Liver (tissue), 3 donors: ENCODE measurements around the gene MYO5C.

ENCODE experiments used
- ATF3 ChIP-seq: IDR thresholded peaks from 2 replicates; pipeline ENCODE4 v1.6.1; 2016; ENCODE audit warnings: antibody characterized with exemption
- CTCF ChIP-seq: fragments of 150-350 bp; IDR thresholded peaks from 2 replicates; pipeline ENCODE4 v1.5.1; 2017; ENCODE audit warnings: improper control_type of control experiment, low read depth, low read length; ENCODE audit not compliant: missing input control
- EGR1 ChIP-seq, 2 donors: IDR thresholded peaks; 2 replicates each; pipeline ENCODE4 v1.6.1; 2016 to 2018; ENCODE audit warnings: antibody characterized with exemption in 2 of 2, low read depth in 2 of 2
- GABPA ChIP-seq, 2 donors: IDR thresholded peaks in 1 of 2; conservative IDR thresholded peaks in 1 of 2; 2 replicates each; pipeline ENCODE4 v1.6.1; 2016; ENCODE audit warnings: antibody characterized with exemption in 2 of 2, mild to moderate bottlenecking in 1 of 2, moderate library complexity in 1 of 2
- HNF4G ChIP-seq: IDR thresholded peaks from 2 replicates; pipeline ENCODE4 v1.6.1; 2016; ENCODE audit warnings: antibody characterized with exemption
- MAX ChIP-seq: IDR thresholded peaks from 2 replicates; pipeline ENCODE4 v1.6.1; 2016; ENCODE audit warnings: antibody characterized with exemption
- NR2F2 ChIP-seq: IDR thresholded peaks from 2 replicates; pipeline ENCODE4 v1.6.1; 2016; ENCODE audit warnings: antibody characterized with exemption
- RAD21 ChIP-seq, 2 donors: IDR thresholded peaks; 2 replicates each; pipeline ENCODE4 v1.6.1; 2016; ENCODE audit warnings: antibody characterized with exemption in 2 of 2, mild to moderate bottlenecking in 2 of 2
- SP1 ChIP-seq: IDR thresholded peaks from 2 replicates; pipeline ENCODE4 v1.6.1; 2018; ENCODE audit warnings: antibody characterized with exemption, mild to moderate bottlenecking
- YY1 ChIP-seq: IDR thresholded peaks from 2 replicates; pipeline ENCODE4 v1.6.1; 2016; ENCODE audit warnings: antibody characterized with exemption, mild to moderate bottlenecking
- ZBTB33 ChIP-seq: IDR thresholded peaks from 2 replicates; pipeline ENCODE4 v1.6.1; 2016; ENCODE audit warnings: antibody characterized with exemption
- donor health status: healthy.
- donor health status: healthy.

- TF ChIP-seq CTCF (no peak), YY1 (no peak), MAX (no peak), EGR1 (IDR thresholded peaks at IDR 0.05; ENCODE audit: low read depth in 2 of 2) (no peak), ATF3 (no peak), NR2F2 (no peak), GABPA (IDR thresholded peaks at IDR 0.05 in 1 of 2, conservative IDR thresholded peaks at IDR 0.05 in 1 of 2) (no peak), SP1 (no peak), RAD21 (IDR thresholded peaks at IDR 0.05) (no peak), HNF4G (no peak), ZBTB33 (no peak)
Observed at GRCh38 chr15:52214553-52214952, 81.1 kb downstream of the MYO5C start.
